COLO668 (cell line): ENCODE data around the gene RPS6KA4.
"Not testable (repeated sequence)": the region's sequence is repeated elsewhere in the genome, so short reads cannot be mapped to it uniquely, and the experiment has no call there.

ENCODE experiments used
- DNase-seq: peaks from one replicate; lab custom pipeline; 2025; ENCODE audit not compliant: unreplicated experiment; lab: John Stamatoyannopoulos, UW

The RPS6KA4 gene

DNA sequence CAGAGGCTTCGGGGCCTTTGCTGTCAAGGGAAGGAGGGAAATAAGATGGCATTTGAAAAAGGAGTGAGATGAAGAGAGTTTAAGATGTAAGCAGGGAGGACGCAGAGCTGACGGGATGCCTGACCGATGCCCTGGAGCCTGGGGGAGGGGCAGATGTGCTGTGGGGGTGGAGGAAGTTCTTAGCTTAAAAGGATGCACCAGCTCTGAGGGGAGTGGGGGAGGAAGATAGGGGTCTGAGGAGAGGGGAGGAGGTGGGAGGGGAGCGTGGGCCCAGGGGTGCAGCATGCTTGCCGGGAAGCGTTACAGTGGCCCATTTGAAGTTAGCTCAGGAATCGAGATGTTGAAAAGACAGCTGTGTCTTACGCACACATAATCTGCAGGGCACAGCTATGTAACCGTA, 56.3 kb downstream of the RPS6KA4 start:
- no peak for DNase-seq

DNA sequence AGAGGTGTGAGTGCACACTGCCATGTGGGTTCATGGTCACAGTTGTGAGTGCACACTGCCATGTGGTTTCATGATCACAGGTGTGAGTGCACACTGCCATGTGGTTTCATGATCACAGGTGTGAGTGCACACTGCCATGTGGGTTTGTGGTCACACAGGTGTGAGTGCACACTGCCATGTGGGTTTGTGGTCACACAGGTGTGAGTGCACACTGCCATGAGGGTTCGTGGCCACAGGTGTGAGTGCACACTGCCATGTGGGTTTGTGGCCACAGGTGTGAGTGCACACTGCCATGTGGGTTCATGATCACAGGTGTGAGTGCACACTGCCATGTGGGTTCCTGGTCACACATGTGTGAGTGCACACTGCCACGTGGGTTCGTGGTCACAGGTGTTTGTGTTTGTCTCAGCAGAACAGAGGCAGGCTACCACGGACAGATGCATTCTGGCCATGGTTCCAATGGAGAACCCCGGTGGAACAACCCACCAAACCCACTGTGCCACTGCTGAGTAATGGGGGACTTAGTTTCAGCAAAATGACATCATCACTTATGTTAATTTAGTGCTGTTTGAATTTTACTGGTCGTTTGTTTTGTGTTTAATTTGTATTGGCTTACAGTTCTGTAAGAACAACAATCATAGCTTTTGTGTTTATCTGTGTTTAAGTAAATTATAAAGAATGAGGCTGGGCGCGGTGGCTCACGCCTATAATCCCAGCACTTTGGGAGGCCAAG, 57.2 kb downstream of the RPS6KA4 start:
- no peak for DNase-seq

DNA sequence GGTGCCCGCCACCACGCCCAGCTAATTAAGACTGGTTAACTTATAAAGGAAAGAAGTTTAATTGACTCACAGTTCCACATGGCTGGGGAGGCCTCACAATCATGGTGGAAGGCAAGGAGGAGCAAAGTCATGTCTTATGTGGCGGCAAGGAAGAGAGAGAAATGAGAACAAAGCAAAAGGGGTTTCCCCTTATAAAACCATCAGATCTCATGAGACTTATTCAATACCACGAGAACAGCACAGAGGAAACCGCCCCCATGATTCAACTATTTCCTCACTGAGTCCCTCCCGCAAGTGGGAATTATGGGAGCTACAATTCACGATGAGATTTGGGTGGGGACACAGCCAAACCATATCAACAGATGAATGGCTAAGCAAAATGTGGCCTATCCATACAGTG, 59.3 kb downstream of the RPS6KA4 start:
- DNase-seq: not testable (repeated sequence)

DNA sequence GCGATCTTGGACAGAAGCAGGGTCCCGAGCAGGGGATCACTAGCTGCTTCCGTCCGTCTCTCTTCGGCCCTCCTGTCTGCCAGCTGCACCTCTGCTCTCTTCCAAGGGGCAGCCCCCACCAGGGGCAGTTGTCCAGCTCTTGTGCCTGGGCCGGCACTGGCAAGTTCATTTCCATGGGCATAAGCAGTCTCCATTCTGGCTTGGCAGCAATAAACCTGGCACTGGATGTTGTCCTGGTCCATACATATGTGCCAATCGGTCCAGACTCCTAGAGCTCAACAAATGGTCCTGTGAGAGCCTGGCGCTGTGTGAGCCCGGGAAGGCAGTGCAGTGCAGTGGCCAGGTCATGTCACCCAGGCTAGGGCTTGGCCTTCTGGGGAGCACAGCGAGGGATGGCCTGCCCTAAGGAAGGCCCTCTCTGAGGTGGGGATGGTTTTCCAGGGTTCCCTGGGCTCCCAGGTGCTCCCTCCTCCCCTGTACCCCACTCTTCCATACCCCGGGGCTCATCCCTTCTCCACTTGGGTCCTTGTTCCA, 60.4 kb downstream of the RPS6KA4 start:
- no peak for DNase-seq

DNA sequence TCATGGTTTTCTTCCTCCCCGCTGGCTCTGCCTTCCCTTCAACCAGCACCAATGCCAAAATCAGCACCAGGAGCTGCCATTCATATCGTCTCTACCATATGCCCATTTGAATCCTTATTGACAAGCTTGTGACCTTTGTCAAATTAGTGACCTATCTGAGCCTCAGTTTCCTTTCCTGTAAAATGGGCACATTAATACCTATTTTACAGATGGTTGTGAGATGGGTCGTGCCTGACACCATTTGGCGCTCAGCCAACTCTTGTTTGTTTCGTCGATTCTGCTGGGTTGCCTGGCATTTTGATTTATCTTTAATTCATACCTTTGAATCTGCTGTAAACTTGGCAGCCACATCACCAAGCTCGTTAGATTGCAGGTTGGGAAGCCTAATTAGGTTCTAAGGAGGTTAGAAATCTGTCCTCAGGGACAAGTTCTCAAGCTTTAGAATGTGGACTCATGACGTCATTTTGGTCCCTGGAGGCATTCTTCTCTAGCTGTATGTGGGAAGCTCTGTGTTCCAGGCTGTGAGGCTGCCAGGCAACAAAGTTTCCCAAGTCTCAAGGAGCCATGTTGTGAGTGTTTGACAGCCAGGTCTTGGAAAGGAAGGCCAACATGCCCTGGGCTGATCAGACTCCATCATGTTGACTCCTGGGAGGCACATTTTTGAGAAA, 61.0 kb downstream of the RPS6KA4 start:
- no peak for DNase-seq
